Mammary epithelial cell (primary cell): ENCODE data around the gene SOHLH2.

ENCODE experiments used
- EZH2 ChIP-seq: IDR thresholded peaks from 2 replicates; pipeline ENCODE4 v1.6.1; 2012; ENCODE audit warnings: low read length, inconsistent platforms, borderline replicate concordance
- TF ChIP-seq, protein P1 (sequence below), 2 donors: IDR thresholded peaks in 1 of 2; conservative IDR thresholded peaks in 1 of 2; 2 replicates each; pipeline ENCODE4 v1.5.1; 2011 to 2012; ENCODE audit warnings: inconsistent platforms in 2 of 2, low read length in 2 of 2, mild to moderate bottlenecking in 2 of 2, control low read depth in 1 of 2, low read depth in 1 of 2; ENCODE audit not compliant: insufficient read depth in 1 of 2; ENCODE audit errors: extremely low read depth in 1 of 2

DNA sequence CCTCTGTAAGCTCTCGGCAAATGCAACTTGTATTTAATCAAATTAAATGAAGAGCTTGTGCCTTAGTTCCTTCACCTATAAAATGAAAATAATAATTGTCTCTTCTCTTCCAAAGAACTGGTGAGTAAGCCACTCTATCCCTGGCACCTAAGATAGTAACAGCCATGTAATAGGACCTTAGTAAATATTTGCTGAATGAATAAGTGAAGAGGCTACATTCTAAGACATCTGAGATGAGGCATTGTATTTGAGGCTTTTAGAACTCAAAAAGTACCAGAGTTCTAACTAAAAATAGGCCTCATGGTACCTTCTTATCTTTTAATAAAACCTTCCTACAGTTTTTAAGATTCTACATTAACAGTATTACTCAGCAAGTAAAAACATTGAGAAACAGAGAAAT, 65.9 kb downstream of the SOHLH2 start:
- TF ChIP-seq, protein P1, sequence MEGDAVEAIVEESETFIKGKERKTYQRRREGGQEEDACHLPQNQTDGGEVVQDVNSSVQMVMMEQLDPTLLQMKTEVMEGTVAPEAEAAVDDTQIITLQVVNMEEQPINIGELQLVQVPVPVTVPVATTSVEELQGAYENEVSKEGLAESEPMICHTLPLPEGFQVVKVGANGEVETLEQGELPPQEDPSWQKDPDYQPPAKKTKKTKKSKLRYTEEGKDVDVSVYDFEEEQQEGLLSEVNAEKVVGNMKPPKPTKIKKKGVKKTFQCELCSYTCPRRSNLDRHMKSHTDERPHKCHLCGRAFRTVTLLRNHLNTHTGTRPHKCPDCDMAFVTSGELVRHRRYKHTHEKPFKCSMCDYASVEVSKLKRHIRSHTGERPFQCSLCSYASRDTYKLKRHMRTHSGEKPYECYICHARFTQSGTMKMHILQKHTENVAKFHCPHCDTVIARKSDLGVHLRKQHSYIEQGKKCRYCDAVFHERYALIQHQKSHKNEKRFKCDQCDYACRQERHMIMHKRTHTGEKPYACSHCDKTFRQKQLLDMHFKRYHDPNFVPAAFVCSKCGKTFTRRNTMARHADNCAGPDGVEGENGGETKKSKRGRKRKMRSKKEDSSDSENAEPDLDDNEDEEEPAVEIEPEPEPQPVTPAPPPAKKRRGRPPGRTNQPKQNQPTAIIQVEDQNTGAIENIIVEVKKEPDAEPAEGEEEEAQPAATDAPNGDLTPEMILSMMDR (conservative IDR thresholded peaks at IDR 0.05 in 1 of 2, IDR thresholded peaks at IDR 0.05 in 1 of 2; ENCODE audit: extremely low read depth in 1 of 2, insufficient read depth in 1 of 2, low read depth in 1 of 2, low read length in 2 of 2): no peak
- TF ChIP-seq EZH2: no peak
